Activated T-cell treated with anti-CD3 and anti-CD28 coated beads for 4 hours (primary cell): ENCODE data around the gene ZBTB48.

ENCODE experiments used
- DNase-seq: peaks from one replicate; pipeline ENCODE4 v3.0.0-alpha.2; 2020

ZBTB48 gene

DNA sequence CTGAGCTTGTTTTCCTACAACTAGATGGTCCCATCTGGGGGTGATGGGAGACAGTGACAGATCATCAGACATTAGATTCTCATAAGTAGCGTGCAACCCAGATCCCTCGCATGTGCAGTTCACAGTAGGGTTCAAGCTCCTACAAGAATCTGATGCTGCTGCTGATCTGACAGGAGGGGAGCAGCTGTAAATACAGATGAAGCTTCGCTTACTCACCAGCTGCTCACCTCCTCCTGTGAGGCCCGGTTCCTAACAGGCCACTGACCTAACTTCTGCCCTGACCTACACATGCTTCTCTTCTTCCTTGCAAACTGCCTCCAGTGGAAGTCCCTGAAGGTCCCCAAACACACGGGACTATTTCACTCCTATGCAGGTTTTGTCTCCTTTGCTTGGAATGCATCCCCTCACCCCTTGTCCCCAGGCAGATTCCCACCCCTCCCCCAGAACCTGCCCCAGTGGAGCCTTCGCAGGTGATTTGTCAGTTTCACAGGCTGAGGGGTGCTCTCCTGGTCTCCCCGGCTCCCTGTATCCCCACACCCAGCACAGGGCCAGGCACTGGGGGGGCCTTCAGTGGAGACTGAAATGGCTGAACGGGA, 5.7 kb upstream of the ZBTB48 start:
- DNase-seq = no peak

DNA sequence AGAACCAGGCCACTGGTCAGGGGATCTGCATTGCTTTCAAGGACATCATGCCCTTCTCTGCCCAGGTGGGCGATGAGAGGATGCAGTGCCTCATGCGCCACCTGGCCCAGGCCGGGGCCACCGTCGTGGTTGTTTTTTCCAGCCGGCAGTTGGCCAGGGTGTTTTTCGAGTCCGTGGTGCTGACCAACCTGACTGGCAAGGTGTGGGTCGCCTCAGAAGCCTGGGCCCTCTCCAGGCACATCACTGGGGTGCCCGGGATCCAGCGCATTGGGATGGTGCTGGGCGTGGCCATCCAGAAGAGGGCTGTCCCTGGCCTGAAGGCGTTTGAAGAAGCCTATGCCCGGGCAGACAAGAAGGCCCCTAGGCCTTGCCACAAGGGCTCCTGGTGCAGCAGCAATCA, 5.0 kb upstream of the ZBTB48 start:
- no peak for DNase-seq

DNA sequence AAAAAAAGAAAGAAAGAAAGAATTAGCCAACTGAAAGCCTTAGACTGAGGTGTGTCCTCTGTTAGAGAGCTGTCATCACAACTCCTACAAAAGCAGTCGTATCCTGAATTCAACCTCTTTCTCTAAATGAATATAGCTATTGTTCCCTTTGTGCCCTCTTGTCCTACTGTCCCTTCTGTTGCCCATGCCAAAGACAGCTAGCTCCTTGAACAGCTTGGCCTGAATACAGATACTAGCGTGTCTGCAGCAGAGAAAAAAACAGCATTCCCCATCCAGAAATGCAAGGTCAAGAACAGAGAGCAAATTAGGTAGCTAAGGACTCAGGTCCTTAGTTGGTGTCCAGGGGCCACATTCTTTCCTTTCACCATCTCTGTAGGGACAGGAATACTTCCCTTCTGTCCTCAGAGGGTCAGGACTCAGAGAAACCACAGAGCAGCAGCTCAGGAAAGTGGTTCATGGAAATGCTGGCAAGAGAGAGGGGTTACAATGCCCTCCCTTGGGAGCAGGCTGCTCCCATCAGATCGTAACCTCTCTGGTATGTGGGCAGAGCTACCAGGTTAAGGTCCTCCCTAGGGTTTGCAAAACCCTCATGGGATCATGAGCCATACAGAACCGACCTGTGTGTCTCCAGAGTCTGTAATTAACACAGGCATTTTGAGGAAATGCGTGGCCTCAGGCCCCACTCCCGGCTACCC, 1.8 kb upstream of the ZBTB48 start:
- DNase-seq = no peak

- DNase-seq = no peak
These were observed 995 bp upstream of the ZBTB48 start for GRCh38 chr1:6578624-6579373.

- DNase-seq = no peak
These were observed 362 bp downstream of the ZBTB48 start for GRCh38 chr1:6580119-6580592.

DNA sequence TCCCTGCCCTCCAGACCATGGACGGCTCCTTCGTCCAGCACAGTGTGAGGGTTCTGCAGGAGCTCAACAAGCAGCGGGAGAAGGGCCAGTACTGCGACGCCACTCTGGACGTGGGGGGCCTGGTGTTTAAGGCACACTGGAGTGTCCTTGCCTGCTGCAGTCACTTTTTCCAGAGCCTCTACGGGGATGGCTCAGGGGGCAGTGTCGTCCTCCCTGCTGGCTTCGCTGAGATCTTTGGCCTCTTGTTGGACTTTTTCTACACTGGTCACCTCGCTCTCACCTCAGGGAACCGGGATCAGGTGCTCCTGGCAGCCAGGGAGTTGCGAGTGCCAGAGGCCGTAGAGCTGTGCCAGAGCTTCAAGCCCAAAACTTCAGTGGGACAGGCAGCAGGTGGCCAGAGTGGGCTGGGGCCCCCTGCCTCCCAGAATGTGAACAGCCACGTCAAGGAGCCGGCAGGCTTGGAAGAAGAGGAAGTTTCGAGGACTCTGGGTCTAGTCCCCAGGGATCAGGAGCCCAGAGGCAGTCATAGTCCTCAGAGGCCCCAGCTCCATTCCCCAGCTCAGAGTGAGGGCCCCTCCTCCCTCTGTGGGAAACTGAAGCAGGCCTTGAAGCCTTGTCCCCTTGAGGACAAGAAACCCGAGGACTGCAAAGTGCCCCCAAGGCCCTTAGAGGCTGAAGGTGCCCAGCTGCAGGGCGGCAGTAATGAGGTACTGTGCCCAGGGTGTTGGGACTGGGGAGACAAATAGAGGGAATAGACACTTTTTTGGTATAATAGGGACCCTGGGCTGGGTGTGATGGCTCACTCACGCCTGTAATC, 1.0 kb downstream of the ZBTB48 start:
- no peak for DNase-seq

GRCh38 chr1:6581561-6582305, 1.9 kb downstream of the ZBTB48 start:
- DNase-seq = no peak

DNA sequence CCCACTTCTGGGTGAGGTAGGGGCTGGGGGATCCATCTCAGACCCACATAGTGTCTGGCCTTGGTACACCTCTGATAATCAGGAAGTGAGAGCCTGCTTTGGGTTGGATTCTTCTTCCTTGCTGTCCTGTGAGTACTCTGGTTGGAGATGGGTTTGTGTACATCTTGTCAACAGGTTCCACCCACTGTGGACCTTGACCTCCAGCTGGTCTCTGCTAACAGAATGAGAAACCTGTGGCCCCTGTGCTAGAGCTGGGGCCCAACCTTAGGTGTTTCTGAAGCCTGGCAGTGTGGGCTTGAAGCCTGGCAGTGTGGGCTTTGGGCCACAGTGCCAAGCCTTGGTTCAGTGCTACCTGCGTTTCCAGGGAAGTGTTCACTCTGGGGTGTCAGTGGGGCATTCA, 2.6 kb downstream of the ZBTB48 start:
- DNase-seq = no peak

- no peak for DNase-seq
These were observed 4.6 kb downstream of the ZBTB48 start for GRCh38 chr1:6584126-6585080.

- DNase-seq = no peak
These were observed 5.4 kb downstream of the ZBTB48 start for GRCh38 chr1:6585081-6585722.

- DNase-seq = no peak
These were observed 6.0 kb downstream of the ZBTB48 start for GRCh38 chr1:6585841-6586240.

- no peak for DNase-seq
These were observed 6.6 kb downstream of the ZBTB48 start for GRCh38 chr1:6586404-6586816.

DNA sequence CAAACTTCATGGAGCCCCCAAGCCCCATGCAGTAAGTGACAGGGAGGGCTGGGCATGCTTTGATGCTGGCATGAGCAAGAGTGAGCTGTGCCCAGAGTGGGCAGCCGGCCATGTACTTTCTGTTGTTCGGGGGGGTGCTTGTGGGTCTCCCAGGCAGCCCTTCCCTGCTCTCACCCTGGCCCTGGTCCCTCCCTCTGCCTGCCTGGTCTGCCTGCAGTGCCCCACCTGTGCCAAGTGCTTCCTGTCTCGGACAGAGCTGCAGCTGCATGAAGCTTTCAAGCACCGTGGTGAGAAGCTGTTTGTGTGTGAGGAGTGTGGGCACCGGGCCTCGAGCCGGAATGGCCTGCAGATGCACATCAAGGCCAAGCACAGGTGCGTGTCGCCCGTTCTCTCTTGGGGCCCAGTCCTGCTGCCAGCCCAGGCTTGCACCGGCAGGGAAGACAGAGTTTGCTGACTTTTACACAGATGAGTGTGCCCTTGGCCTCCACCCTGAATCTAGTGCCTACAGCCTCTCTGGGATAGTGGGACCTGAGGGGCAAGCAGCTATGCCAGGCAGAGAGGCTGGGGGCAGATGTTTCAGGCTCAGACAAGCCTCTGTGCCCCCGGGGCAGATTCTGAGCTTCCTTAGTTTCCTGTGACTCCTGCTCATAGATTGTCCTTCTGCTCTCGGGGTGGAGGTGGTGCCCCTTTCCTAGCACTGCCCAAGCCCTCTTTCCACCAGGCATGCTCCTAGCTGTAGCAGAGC, 7.6 kb downstream of the ZBTB48 start:
- DNase-seq = no peak

- DNase-seq = no peak
These were observed 8.5 kb downstream of the ZBTB48 start for GRCh38 chr1:6588128-6588892.

DNA sequence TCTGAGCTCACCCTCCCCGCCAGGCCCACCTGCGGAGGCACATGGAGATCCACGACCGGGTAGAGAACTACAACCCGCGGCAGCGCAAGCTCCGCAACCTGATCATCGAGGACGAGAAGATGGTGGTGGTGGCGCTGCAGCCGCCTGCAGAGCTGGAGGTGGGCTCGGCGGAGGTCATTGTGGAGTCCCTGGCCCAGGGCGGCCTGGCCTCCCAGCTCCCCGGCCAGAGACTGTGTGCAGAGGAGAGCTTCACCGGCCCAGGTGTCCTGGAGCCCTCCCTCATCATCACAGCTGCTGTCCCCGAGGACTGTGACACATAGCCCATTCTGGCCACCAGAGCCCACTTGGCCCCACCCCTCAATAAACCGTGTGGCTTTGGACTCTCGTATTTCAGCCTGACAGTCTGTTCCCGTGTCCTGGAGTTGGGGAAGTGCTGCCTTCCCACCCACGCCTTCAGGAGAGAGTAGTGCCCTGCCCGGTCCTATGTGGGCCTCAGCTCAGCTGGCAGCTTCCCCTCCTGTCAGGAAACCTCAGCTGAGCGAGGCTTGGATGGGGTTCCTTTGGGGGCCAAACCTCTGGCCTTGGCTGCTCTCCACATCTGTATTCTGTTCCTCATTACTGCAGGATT, 9.2 kb downstream of the ZBTB48 start:
- DNase-seq = no peak

- no peak for DNase-seq
These were observed 10.3 kb downstream of the ZBTB48 start for GRCh38 chr1:6590046-6590445.

GRCh38 chr1:6591222-6591621, 11.4 kb downstream of the ZBTB48 start:
- no peak for DNase-seq

- DNase-seq = no peak
These were observed 11.8 kb downstream of the ZBTB48 start for GRCh38 chr1:6591644-6592043.

DNA sequence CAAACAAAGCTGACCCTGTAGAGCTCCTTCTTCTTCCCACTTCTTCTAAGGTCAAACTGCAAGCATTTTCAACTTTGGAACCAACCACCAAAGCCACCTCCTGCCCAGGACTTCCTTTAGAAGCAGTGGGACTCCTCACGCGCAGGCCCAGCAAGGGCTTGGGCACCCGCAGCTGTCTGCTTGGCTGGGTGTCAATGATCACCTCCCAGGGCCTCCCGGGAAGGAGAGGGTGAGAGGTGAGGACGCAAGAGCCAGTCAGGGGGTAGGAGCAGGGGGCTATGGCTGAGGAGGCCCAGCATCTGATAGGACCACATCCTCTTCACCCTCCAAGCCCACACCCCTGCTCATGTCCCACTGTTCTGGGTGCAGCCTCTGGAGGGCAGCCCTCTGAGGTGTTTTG, 12.6 kb downstream of the ZBTB48 start:
- no peak for DNase-seq
